Esophagus muscularis mucosa (tissue), 4 donors: ENCODE data around the gene MEST. TPM values are rescaled to one million over a fixed set of nuclear protein-coding genes. Genes with fewer than 3 reads are reported as not detected.
"Not testable (repeated sequence)": the region's sequence is repeated elsewhere in the genome, so short reads cannot be mapped to it uniquely, and the experiment has no call there.

Source experiments
- DNase-seq: peaks from one replicate; pipeline ENCODE4 v3.0.0-alpha.2; 2017; ENCODE audit errors: extremely low spot score
- H3K27ac ChIP-seq, 4 donors: fragments of 200-600 bp; sonication (generic); replicated peaks in 1 of 4; 1 replicate in 3 of 4; 2 replicates in 1 of 4; pipeline ENCODE4 v1.5.1; 2016 to 2019; ENCODE audit warnings: mild to moderate bottlenecking in 1 of 4
- H3K27me3 ChIP-seq, 4 donors: fragments of 200-600 bp; sonication (generic); one replicate each; pipeline versions ENCODE4 v1.5.1 to v1.6.0; 2016 to 2019
- H3K36me3 ChIP-seq, 4 donors: fragments of 200-600 bp; sonication (generic); one replicate each; pipeline ENCODE4 v1.5.1; 2016 to 2019
- H3K4me1 ChIP-seq, 4 donors: fragments of 200-600 bp; sonication (generic); one replicate each; pipeline ENCODE4 v1.5.1; 2016 to 2019
- H3K4me3 ChIP-seq, 4 donors: fragments of 200-600 bp; sonication (generic); 1 replicate in 2 of 4; 2 replicates in 2 of 4; pipeline ENCODE4 v1.5.1; 2016 to 2019; ENCODE audit warnings: mild to moderate bottlenecking in 4 of 4, moderate library complexity in 1 of 4
- H3K9me3 ChIP-seq, 4 donors: fragments of 200-600 bp; sonication (generic); 1 replicate in 3 of 4; 2 replicates in 1 of 4; pipeline ENCODE4 v1.5.1; 2016 to 2019
- EP300 ChIP-seq: sonication (generic); formaldehyde crosslinking; IDR thresholded peaks from one replicate; pipeline ENCODE4 v1.6.1; 2017; ENCODE audit warnings: antibody characterized with exemption
- POLR2A ChIP-seq: fragments of 450-650 bp; IDR thresholded peaks from one replicate; pipeline ENCODE4 v1.6.1; 2017; ENCODE audit warnings: antibody characterized with exemption, moderate library complexity, mild to moderate bottlenecking, low read depth
- POLR2AphosphoS5 ChIP-seq, 2 donors: sonication (generic); formaldehyde crosslinking; IDR thresholded peaks; one replicate each; pipeline ENCODE4 v1.6.1; 2017; ENCODE audit warnings: antibody characterized with exemption in 2 of 2
- WGBS: methylation state at CpG from one replicate; pipeline ENCODE4 v1.1.5; 2018; 5-methylcytosine and 5-hydroxymethylcytosine counted together
- intact Hi-C: fragments of 100-400 bp; cut with DNase I; formaldehyde crosslinking; loops from one replicate; pipeline ENCODE4 v1.15.1; 2023
- total RNA-seq, 4 donors: library from RNA; depleted of rRNA; stranded (reverse); fragments of >200 nt; gene quantifications; one replicate each; pipeline versions ENCODE4 v1.1.0 to v1.2.1, GENCODE V29; 2016
- TF ChIP-seq, protein P1 (sequence below), 3 experiments: fragments of 200-600 bp in 2 of 3; fragments of 450-650 bp in 1 of 3; sonication (generic) in 2 of 3; IDR thresholded peaks; one replicate each; pipeline ENCODE4 v1.5.1; 2017 to 2019; ENCODE audit warnings: antibody characterized with exemption in 3 of 3, mild to moderate bottlenecking in 2 of 3, moderate library complexity in 1 of 3

The MEST gene
- total RNA-seq, 4 donors from 2014 or later = 2.6 to 4.6 (median 3.1) TPM

DNA sequence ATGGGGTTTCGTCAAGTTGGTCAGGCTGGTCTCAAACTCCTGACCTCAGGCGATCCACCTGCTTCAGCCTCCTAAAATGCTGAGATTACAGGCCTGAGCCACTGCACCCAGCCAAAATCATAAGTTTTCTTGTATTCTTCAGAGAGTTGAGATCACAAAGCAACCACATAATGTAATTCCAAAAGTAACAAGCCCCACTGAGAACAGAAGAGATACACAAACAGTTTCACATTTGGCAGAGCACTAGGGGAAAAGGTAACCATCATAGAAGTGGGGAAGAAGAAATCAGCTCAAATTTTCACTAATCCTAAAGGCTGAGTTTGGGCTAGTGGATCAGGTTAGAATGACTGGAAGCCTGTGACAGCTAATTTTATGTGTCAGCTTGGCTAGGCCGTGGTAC, 45.6 kb upstream of the MEST start:
- no peak overlapping the region for H3K27ac ChIP-seq
- H3K9me3 ChIP-seq = peaks cover 0 to 11% (median 0%) of the 10 kb centered on the region in 4 donors
- DNase-seq = no peak
- intact Hi-C loops = no loop called here
- TF ChIP-seq POLR2A = no peak
- TF ChIP-seq POLR2AphosphoS5 (IDR thresholded peaks at IDR 0.05) = no peak
- H3K4me1 ChIP-seq = peaks cover 7 to 12% (median 9%) of the 10 kb centered on the region in 4 donors
- peaks cover 0 to 5% (median 0%) of the 10 kb centered on the region in 4 donors for H3K27me3 ChIP-seq
- 92% methylated on average over 3 of the region's 3 CpGs for WGBS
- H3K36me3 ChIP-seq = no peaks in the 10 kb centered on the region
- H3K4me3 ChIP-seq = no peak overlapping the region

DNA sequence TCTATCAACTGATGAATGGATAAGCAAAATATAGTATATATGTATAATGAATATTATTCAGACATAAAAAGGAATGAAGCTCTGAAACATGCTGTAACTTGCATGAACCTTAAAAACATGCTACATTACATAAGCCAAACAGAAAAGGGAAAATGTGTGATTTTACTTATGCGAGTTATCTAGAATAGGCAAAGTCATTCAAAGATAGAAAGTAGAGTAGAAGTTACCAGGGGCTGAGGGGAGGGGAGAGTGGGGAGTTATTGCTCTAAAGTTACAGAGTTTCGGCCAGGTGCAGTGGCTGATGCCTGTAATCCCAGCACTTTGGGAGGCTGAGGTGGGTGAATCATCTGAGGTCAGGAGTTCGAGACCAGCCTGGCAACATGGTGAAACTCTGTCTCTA, 40.5 kb upstream of the MEST start:
- H3K9me3 ChIP-seq = peaks cover 0 to 11% (median 0%) of the 10 kb centered on the region in 4 donors
- H3K4me3 ChIP-seq, H3K4me1 ChIP-seq, H3K36me3 ChIP-seq, H3K27ac ChIP-seq, DNase-seq, intact Hi-C loops, H3K27me3 ChIP-seq: not testable (repeated sequence)
- 98% methylated on average over 3 of the region's 3 CpGs for WGBS

DNA sequence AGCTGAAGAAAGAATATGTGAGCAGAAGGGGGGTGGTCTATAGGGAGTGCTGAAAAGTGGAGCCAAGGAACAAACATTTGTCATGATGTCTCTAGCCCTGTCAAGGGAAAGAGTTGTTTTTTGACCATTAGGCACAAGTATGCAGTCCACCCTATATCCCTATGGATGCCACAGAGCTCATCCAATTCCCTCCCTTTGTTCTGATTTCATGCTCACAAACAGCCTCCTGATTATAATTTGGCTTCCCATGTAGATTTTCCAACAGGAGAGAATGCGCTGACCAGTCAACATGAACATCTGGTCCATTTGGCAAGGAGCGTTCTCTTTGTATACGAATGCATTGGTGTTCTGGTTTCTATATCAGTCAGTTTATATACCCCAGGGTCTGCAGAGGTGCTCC, 38.9 kb upstream of the MEST start:
- intact Hi-C loops = no loop called here
- whole genome bisulfite sequencing = 39% methylated on average over 3 of the region's 3 CpGs
- TF ChIP-seq, protein P1, sequence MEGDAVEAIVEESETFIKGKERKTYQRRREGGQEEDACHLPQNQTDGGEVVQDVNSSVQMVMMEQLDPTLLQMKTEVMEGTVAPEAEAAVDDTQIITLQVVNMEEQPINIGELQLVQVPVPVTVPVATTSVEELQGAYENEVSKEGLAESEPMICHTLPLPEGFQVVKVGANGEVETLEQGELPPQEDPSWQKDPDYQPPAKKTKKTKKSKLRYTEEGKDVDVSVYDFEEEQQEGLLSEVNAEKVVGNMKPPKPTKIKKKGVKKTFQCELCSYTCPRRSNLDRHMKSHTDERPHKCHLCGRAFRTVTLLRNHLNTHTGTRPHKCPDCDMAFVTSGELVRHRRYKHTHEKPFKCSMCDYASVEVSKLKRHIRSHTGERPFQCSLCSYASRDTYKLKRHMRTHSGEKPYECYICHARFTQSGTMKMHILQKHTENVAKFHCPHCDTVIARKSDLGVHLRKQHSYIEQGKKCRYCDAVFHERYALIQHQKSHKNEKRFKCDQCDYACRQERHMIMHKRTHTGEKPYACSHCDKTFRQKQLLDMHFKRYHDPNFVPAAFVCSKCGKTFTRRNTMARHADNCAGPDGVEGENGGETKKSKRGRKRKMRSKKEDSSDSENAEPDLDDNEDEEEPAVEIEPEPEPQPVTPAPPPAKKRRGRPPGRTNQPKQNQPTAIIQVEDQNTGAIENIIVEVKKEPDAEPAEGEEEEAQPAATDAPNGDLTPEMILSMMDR (IDR thresholded peaks at IDR 0.05) = no peak
- TF ChIP-seq POLR2A (no peak), POLR2AphosphoS5 (IDR thresholded peaks at IDR 0.05) (no peak), EP300 (no peak)
- H3K27me3 ChIP-seq = no peaks in the 10 kb centered on the region
- H3K4me3 ChIP-seq = no peak overlapping the region
- no peaks in the 10 kb centered on the region for H3K4me1 ChIP-seq
- H3K9me3 ChIP-seq = peaks cover 0 to 5% (median under 1%) of the 10 kb centered on the region in 4 donors
- no peak overlapping the region for H3K27ac ChIP-seq
- no peaks in the 10 kb centered on the region for H3K36me3 ChIP-seq
- DNase-seq = no peak

DNA sequence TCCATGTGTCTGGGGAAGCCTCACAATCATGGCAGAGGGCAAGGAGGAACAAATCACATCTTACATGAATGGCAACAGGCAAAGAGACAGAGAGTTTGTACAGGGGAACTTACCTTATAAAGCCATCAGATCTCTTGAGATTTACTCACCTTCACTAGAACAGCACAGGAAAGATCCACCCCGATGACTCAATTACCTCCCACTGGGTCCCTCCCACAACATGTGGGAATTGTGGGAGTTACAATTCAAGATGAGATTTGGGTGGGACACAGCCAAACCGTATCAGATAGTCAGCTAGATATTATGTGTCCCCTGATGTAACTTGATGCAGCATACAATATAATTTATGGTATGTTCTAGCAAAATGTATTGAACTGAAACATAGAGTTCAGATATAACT, 36.9 kb upstream of the MEST start:
- intact Hi-C loops = no loop called here
- Histone ChIP-seq H3K4me1 (no peaks in the 10 kb centered on the region), H3K9me3 (peaks cover 0 to 19% (median 10%) of the 10 kb centered on the region in 4 donors), H3K27ac (no peak overlapping the region), H3K27me3 (no peaks in the 10 kb centered on the region), H3K36me3 (no peaks in the 10 kb centered on the region), H3K4me3 (no peak overlapping the region)
- TF ChIP-seq EP300 = no peak
- no peak for TF ChIP-seq POLR2A
- TF ChIP-seq, protein P1 (IDR thresholded peaks at IDR 0.05) = no peak
- no peak for TF ChIP-seq POLR2AphosphoS5 (IDR thresholded peaks at IDR 0.05)
- no peak for DNase-seq
- WGBS = 79% methylated on average over 2 of the region's 2 CpGs

DNA sequence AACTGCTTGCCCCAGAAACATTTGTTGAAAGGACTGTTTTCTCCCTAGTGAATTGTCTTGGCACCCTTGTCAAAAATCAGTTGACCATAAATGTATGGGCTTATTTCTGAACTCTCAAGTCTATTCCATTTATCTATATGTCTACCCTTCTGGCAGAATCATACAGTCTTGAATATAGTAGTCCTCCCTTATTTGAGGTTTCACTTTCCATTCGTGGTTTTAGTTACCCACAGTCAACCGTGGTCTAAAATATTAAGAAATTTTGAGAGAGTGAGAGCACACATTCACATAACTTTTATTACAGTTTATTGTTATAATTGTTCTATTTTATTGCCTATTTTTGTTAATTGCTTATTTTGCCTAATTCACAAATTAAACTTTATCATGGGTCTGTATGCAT, 33.6 kb upstream of the MEST start:
- Histone ChIP-seq H3K4me3 (no peak overlapping the region), H3K36me3 (no peaks in the 10 kb centered on the region), H3K27me3 (no peaks in the 10 kb centered on the region), H3K4me1 (no peaks in the 10 kb centered on the region), H3K9me3 (peaks cover 0 to 22% (median 10%) of the 10 kb centered on the region in 4 donors), H3K27ac (no peak overlapping the region)
- intact Hi-C loops = no loop called here
- 83% methylated on average over 2 of the region's 2 CpGs for WGBS
- no peak for TF ChIP-seq EP300
- no peak for TF ChIP-seq POLR2A
- TF ChIP-seq, protein P1 (IDR thresholded peaks at IDR 0.05) = no peak
- TF ChIP-seq POLR2AphosphoS5 (IDR thresholded peaks at IDR 0.05) = no peak
- no peak for DNase-seq

DNA sequence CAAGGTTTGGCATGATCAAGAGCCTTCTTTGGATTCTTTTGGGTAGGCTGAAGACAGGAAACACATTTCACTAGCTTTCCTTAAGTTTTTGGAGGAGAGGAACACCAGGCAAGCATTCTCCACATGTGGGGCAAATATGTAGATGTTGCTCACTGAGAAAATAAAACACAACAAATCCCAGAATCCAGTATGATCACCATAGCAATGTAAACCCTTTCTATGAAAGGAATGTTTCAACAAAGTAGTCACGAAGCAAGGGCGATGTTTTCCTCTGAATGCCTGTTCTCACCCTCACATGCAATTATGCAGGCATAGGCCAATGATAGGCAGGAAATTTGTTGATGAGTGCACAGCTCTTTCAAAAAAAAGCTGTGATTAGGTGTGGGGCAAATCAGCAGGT, 30.6 kb upstream of the MEST start:
- H3K27me3 ChIP-seq = no peaks in the 10 kb centered on the region
- no peaks in the 10 kb centered on the region for H3K4me1 ChIP-seq
- no peaks in the 10 kb centered on the region for H3K36me3 ChIP-seq
- H3K9me3 ChIP-seq = peaks cover 0 to 22% (median 12%) of the 10 kb centered on the region in 4 donors
- DNase-seq = no peak
- H3K4me3 ChIP-seq = no peak overlapping the region
- intact Hi-C loops = no loop called here
- no peak overlapping the region for H3K27ac ChIP-seq
- TF ChIP-seq POLR2A = no peak
- WGBS = 91% methylated on average over 2 of the region's 2 CpGs
